Tibial nerve (tissue), 4 donors: ENCODE data around the gene NUDC. TPM values are rescaled to one million over a fixed set of nuclear protein-coding genes. Genes with fewer than 3 reads are reported as not detected.
A peak's percentile ranks its signal among the peaks of the same experiment; 100 is the strongest.

ENCODE experiments used
- DNase-seq, 2 donors: peaks; one replicate each; pipeline ENCODE4 v3.0.0-alpha.2; 2019; ENCODE audit warnings: low spot score in 2 of 2
- H3K27ac ChIP-seq, 4 donors: fragments of 200-600 bp; sonication (generic) in 3 of 4; one replicate each; pipeline ENCODE4 v1.5.1; 2017 to 2019; ENCODE audit warnings: mild to moderate bottlenecking in 1 of 4
- H3K27me3 ChIP-seq, 2 donors: fragments of 200-600 bp; sonication (generic) in 1 of 2; one replicate each; pipeline versions ENCODE4 v1.5.1 to v1.6.0; 2017 to 2019
- H3K36me3 ChIP-seq, 3 donors: fragments of 200-600 bp; sonication (generic); one replicate each; pipeline ENCODE4 v1.5.1; 2018 to 2019
- H3K4me1 ChIP-seq, 4 donors: fragments of 200-600 bp; sonication (generic) in 3 of 4; one replicate each; pipeline ENCODE4 v1.5.1; 2017 to 2019
- H3K4me3 ChIP-seq, 4 donors: fragments of 200-600 bp; sonication (generic) in 3 of 4; one replicate each; pipeline ENCODE4 v1.5.1; 2017 to 2019; ENCODE audit warnings: mild to moderate bottlenecking in 1 of 4, moderate library complexity in 1 of 4
- H3K9me3 ChIP-seq, 4 donors: fragments of 200-600 bp; sonication (generic) in 3 of 4; one replicate each; pipeline ENCODE4 v1.5.1; 2017 to 2019
- EP300 ChIP-seq, 2 donors: sonication (generic); formaldehyde crosslinking; IDR thresholded peaks; one replicate each; pipeline ENCODE4 v1.6.1; 2017; ENCODE audit warnings: antibody characterized with exemption in 2 of 2, mild to moderate bottlenecking in 1 of 2
- POLR2A ChIP-seq, 2 donors: fragments of 450-650 bp; IDR thresholded peaks; one replicate each; pipeline ENCODE4 v1.6.1; 2017; ENCODE audit warnings: antibody characterized with exemption in 2 of 2, mild to moderate bottlenecking in 2 of 2, moderate library complexity in 2 of 2
- WGBS, 2 donors: methylation state at CpG; one replicate each; pipeline ENCODE4 v1.1.5; 2018; 5-methylcytosine and 5-hydroxymethylcytosine counted together
- total RNA-seq, 4 donors: library from RNA; depleted of rRNA; stranded (reverse); fragments of >200 nt; gene quantifications; one replicate each; pipeline ENCODE4 v1.1.0, GENCODE V29; 2016
- TF ChIP-seq, protein P1 (sequence below), 5 experiments: fragments of 200-600 bp in 3 of 5; fragments of 450-650 bp in 2 of 5; sonication (generic) in 3 of 5; IDR thresholded peaks; one replicate each; pipeline ENCODE4 v1.5.1; 2016 to 2019; ENCODE audit warnings: antibody characterized with exemption in 5 of 5, mild to moderate bottlenecking in 3 of 5, moderate library complexity in 2 of 5

NUDC gene
- total RNA-seq, 4 donors from 2014 or later = 47.9 to 60.9 (median 57.0) TPM

DNA sequence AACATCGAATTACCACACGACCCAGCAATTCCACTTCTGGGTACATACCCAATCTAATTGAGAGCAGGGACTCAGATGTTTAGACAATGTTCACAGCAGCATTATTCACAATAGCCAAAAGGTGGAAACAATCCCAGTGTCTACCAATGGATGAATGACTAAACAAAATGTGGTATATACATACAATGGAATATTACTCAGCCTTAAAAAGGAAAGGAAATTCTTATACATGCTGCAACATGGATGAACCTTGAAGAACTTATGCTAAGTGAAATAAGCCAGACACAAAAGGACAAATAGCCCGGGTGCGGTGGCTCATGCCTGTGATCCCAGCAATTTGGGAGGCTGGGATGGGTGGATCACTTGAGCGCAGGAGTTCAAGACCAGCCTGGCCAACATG, 31.8 kb downstream of the NUDC start:
- no peak for DNase-seq
- H3K36me3 ChIP-seq = peaks cover 0 to 11% (median 0%) of the 10 kb centered on the region in 3 donors
- H3K27me3 ChIP-seq = peaks cover 0 to 15% of the 10 kb centered on the region in 2 donors
- H3K27ac ChIP-seq = no peak overlapping the region
- TF ChIP-seq POLR2A (IDR thresholded peaks at IDR 0.05) (no peak), EP300 (IDR thresholded peaks at IDR 0.05) (no peak)
- TF ChIP-seq, protein P1, sequence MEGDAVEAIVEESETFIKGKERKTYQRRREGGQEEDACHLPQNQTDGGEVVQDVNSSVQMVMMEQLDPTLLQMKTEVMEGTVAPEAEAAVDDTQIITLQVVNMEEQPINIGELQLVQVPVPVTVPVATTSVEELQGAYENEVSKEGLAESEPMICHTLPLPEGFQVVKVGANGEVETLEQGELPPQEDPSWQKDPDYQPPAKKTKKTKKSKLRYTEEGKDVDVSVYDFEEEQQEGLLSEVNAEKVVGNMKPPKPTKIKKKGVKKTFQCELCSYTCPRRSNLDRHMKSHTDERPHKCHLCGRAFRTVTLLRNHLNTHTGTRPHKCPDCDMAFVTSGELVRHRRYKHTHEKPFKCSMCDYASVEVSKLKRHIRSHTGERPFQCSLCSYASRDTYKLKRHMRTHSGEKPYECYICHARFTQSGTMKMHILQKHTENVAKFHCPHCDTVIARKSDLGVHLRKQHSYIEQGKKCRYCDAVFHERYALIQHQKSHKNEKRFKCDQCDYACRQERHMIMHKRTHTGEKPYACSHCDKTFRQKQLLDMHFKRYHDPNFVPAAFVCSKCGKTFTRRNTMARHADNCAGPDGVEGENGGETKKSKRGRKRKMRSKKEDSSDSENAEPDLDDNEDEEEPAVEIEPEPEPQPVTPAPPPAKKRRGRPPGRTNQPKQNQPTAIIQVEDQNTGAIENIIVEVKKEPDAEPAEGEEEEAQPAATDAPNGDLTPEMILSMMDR (IDR thresholded peaks at IDR 0.05) = no peak
- no peak overlapping the region for H3K4me3 ChIP-seq
- 93 to 94% methylated on average over 5 of the region's 5 CpGs for WGBS, 2 donors
- H3K9me3 ChIP-seq = peaks cover 0 to 19% (median 0%) of the 10 kb centered on the region in 4 donors
- H3K4me1 ChIP-seq = no peaks in the 10 kb centered on the region

- 82 to 88% methylated on average over 3 of the region's 3 CpGs for WGBS, 2 donors
- peaks cover 0 to 12% (median 9%) of the 10 kb centered on the region in 4 donors for H3K4me1 ChIP-seq
- TF ChIP-seq POLR2A (IDR thresholded peaks at IDR 0.05) = no peak
- TF ChIP-seq, protein P1 (IDR thresholded peaks at IDR 0.05) = no peak
- TF ChIP-seq EP300 (IDR thresholded peaks at IDR 0.05) = no peak
Measured at GRCh38 chr1:26956321-26956720, 34.8 kb downstream of the NUDC start.

GRCh38 chr1:26957306-26957705, 35.8 kb downstream of the NUDC start:
- Histone ChIP-seq H3K27me3 (peaks cover 0 to 53% of the 10 kb centered on the region in 2 donors), H3K27ac (no peak overlapping the region), H3K4me3 (no peak overlapping the region), H3K4me1 (peaks cover 0 to 12% (median 9%) of the 10 kb centered on the region in 4 donors), H3K9me3 (peaks cover 0 to 19% (median 0%) of the 10 kb centered on the region in 4 donors), H3K36me3 (peaks cover 0 to 9% (median 0%) of the 10 kb centered on the region in 3 donors)
- DNase-seq = no peak
- WGBS, 2 donors = 77 to 85% methylated on average over 3 of the region's 3 CpGs
- no peak for TF ChIP-seq EP300 (IDR thresholded peaks at IDR 0.05)
- TF ChIP-seq POLR2A (IDR thresholded peaks at IDR 0.05) = no peak
- TF ChIP-seq, protein P1 (IDR thresholded peaks at IDR 0.05) = no peak

More at GRCh38 chr1:26956321-26956720, 34.8 kb downstream of the NUDC start:
- Histone ChIP-seq H3K27ac (no peak overlapping the region), H3K4me3 (no peak overlapping the region), H3K36me3 (peaks cover 0 to 9% (median 0%) of the 10 kb centered on the region in 3 donors), H3K27me3 (peaks cover 0 to 43% of the 10 kb centered on the region in 2 donors), H3K9me3 (peaks cover 0 to 19% (median 0%) of the 10 kb centered on the region in 4 donors)
- no peak for DNase-seq

GRCh38 chr1:26959270-26959669, 37.7 kb downstream of the NUDC start:
- peaks cover 0 to 12% (median 9%) of the 10 kb centered on the region in 4 donors for H3K4me1 ChIP-seq
- peaks cover 0 to 9% (median 0%) of the 10 kb centered on the region in 3 donors for H3K36me3 ChIP-seq
- no peak for DNase-seq
- H3K4me3 ChIP-seq = peak overlapping the region in 1 of 4 donors; percentile 57
- H3K27me3 ChIP-seq = peaks cover 0 to 70% of the 10 kb centered on the region in 2 donors
- 23 to 33% methylated on average over 10 to 12 of the region's 13 CpGs for WGBS, 2 donors
- H3K9me3 ChIP-seq = peaks cover 0 to 19% (median 0%) of the 10 kb centered on the region in 4 donors
- TF ChIP-seq POLR2A (IDR thresholded peaks at IDR 0.05) = no peak
- TF ChIP-seq, protein P1 (IDR thresholded peaks at IDR 0.05) = no peak
- no peak for TF ChIP-seq EP300 (IDR thresholded peaks at IDR 0.05)
- peak overlapping the region in 1 of 4 donors; percentile 78 for H3K27ac ChIP-seq

- H3K4me1 ChIP-seq = peaks cover 0 to 12% (median 9%) of the 10 kb centered on the region in 4 donors
- H3K9me3 ChIP-seq = peaks cover 0 to 19% (median 0%) of the 10 kb centered on the region in 4 donors
- 1% methylated on average over 34 to 43 of the region's 86 CpGs for WGBS, 2 donors
- peak within 1 kb of the TSS in 2 of 4 donors; percentile 32 to 57 for H3K4me3 ChIP-seq
- H3K36me3 ChIP-seq = peaks cover 0 to 9% (median 0%) of the 10 kb centered on the region in 3 donors
- DNase-seq = no peak
- TF ChIP-seq POLR2A (IDR thresholded peaks at IDR 0.05) (no peak), EP300 (IDR thresholded peaks at IDR 0.05) (no peak)
- TF ChIP-seq, protein P1 (IDR thresholded peaks at IDR 0.05) = no peak
- H3K27ac ChIP-seq = peak within 1 kb of the TSS in 1 of 4 donors; percentile 78
- H3K27me3 ChIP-seq = peaks cover 0 to 75% of the 10 kb centered on the region in 2 donors
Measured at GRCh38 chr1:26959722-26960624, 38.4 kb downstream of the NUDC start, which contains the start of gene KDF1. TSS of gene KDF1 (minus strand) at chr1:26960468. CDS start at chr1:26952380, 8,088 bp downstream.
